Right ventricle myocardium inferior (tissue), 1 donor: ENCODE measurements around the gene CDON. TPM values are rescaled to one million over a fixed set of nuclear protein-coding genes. Genes with fewer than 3 reads are reported as not detected.

Source experiments
- ATAC-seq: fragments of 200-7000 bp; cut with Tn5 transposase; one replicate; pipeline ENCODE4 v1.9.1; 2020; ENCODE audit warnings: mild to moderate bottlenecking, moderate library complexity
- DNase-seq: peaks from one replicate; pipeline ENCODE4 v3.0.0; 2021; ENCODE audit errors: missing footprints
- intact Hi-C: fragments of 100-400 bp; cut with DNase I; formaldehyde crosslinking; loops from one replicate; pipeline ENCODE4 v1.11.0; 2022
- long read RNA-seq: library from polyadenylated mRNA; unstranded; transcript quantifications from one replicate; pipeline ENCODE4 v2.0.0, GENCODE V29; 2021
- total RNA-seq: library from RNA; stranded (reverse); fragmentation: NEBNext Ultra II Directional; extraction: Animal tissue kit (Norgen Biotek cat#: 25700); gene quantifications from one replicate; pipeline ENCODE4 v1.2.1, GENCODE V29; 2021
- donor health status: DM: no; HTN: yes; CAD: no; lungs with severe emphysema.

Gene CDON
- 18.6 TPM for total RNA-seq
- long read RNA-seq, partial matches to known transcripts = 1 of 1 reads
- long read RNA-seq, other reads (novel, unspliced or antisense) = 0 of 1 reads

- intact Hi-C loops = loop anchor here (2.0 to 5.0 kb wide), 4 partner anchors 50 to 149 kb away; partner anchors contain the start of genes FAM118B and RPUSD4
- DNase-seq (peak; percentile 94), ATAC-seq (peak; percentile 99)
Observed at GRCh38 chr11:126062679-126063506, at the start of gene CDON. Gene CDON (minus strand): TSS chr11:126062866. CDS start chr11:126023476, 39,390 bp downstream.

GRCh38 chr11:126111458-126112116 lies 48.9 kb upstream of the CDON start:
- no peak for ATAC-seq
- DNase-seq = no peak
- intact Hi-C loops = loop anchor here (2.0 to 10.0 kb wide), 2 partner anchors 49 to 93 kb away; partner anchors contain the start of gene CDON

GRCh38 chr11:126109941-126110731 lies 47.5 kb upstream of the CDON start:
- DNase-seq = no peak
- intact Hi-C loops = loop anchor here (10.0 kb wide), 1 partner anchor 95 kb away; no protein-coding TSS in a partner anchor
- no peak for ATAC-seq

DNA sequence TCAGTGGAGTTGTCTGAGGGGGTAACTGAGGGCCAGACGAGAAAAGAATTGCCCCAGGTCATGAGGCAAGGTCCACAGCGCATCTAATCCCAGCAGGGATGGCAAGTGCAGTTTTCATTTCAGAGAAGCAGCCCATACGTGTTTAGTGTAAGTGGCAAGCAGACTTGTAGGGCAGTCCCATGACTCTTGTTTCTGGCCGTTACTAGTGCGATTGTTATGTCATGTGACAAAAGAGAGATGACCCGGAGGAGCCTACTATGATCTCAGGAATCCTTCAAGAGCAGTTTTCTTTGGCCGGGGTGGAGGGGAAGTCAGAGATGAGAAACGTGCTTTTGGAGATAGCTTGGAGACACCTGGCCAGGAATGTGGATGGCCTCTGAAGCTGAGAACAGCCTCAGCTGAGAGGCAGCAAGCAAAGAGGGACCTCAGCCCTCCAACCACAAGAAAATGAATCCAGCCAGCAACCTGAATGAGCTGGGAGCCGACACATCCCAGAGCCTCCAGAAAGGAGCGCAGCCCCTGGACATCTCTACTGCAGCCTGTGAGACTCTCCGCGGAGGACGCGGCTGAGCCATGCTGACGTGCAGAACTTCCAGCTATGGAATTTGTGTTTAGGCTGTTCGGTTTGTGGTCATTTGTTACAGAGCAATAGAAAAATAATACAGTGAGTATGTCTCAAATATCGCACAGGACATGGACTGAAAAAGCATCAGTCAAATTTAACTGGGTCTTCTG lies 44.1 kb upstream of the CDON start:
- intact Hi-C loops = no loop called here
- DNase-seq (no peak), ATAC-seq (no peak)

GRCh38 chr11:126105748-126106080 lies 43.0 kb upstream of the CDON start:
- intact Hi-C loops = no loop called here
- no peak for ATAC-seq
- peak; percentile 62 for DNase-seq

DNA sequence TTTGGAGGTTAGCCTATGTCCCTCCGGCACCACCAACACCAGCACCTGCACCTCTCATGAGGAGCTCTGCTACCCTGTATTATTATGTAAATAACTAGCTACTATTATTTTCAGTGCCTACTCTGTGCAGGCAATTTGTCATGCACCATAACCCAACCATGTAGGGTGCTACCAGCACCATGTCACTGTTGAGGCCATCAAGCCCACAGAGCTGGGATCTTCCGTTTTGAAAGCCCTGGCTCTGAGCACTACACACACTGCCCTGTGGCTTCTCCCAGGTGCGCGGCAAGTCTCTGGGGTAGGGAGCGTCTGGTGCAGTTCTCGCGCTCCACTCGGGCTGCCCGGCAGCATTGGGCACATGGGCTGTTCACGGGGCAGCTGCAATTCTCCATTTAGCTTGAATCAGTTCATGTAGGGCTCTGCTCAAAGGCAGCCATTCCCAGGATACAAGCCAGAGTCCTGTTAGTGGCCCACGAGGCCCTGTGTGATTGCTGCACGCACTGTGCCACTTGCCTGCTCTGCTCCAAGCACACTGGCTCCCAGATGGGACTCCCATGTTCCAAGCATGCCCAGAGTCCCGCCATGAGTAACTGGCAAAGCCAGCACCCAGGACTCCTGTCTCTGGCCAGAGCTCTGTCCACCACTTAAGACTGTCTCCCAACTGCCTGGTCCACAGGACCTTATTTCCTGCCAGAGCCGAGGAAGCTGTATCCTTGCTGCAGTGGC lies 42.5 kb upstream of the CDON start:
- ATAC-seq (no peak), DNase-seq (no peak)
- intact Hi-C loops = no loop called here

GRCh38 chr11:126104420-126104819 lies 41.8 kb upstream of the CDON start:
- DNase-seq (no peak), ATAC-seq (no peak)
- intact Hi-C loops = no loop called here

GRCh38 chr11:126103150-126103549 lies 40.5 kb upstream of the CDON start:
- ATAC-seq = no peak
- intact Hi-C loops = no loop called here
- no peak for DNase-seq

DNA sequence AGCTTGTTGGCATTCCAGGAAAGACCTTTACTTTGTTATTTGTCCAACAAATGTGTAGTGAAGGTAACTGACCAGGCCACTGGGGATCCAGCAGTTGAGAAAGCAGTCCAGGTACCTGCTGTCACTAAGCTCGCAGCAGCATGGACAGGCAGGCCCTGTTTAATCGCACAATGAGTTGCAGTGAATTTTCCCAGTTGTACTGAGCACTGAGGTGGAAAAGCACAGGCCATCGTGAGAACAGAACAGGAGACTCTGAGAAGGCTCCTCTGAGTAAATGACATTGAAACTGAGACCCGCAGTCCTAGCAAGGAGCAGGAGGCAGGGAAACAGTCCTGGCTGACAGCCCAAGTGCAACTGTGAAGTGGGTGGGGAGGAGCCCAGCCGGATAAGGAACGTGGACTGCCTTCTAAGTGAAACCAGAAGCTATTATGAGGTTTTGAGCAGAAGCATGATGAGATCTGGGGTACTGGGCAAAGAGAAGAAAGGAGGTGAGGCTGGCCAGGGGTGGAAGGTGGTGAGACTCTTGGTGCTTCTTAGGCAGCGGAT lies 39.8 kb upstream of the CDON start:
- intact Hi-C loops = no loop called here
- ATAC-seq = peak; percentile 70
- DNase-seq = no peak

DNA sequence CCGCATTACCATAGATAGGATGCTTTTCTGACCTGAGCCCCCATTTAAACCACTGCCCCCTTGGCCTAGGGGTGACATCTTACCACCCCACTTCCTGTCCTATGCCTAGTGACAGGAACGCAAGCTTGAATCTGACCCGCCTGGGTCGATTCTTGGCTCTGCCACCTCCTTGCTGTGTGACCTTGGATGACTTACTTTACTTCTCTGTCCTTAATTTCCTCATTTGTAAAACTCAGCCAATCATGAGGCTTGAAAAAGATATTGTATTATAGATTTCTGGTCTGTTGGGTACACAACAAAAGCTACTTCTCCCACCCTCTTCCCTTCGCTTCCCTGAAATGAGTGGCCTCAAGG lies 39.2 kb upstream of the CDON start:
- DNase-seq = no peak
- no peak for ATAC-seq
- intact Hi-C loops = no loop called here

- ATAC-seq (no peak), DNase-seq (no peak)
- intact Hi-C loops = no loop called here
Observed at GRCh38 chr11:126101251-126101929, 38.7 kb upstream of the CDON start.

GRCh38 chr11:126100716-126101115 lies 38.0 kb upstream of the CDON start:
- DNase-seq (no peak), ATAC-seq (no peak)
- intact Hi-C loops = no loop called here

DNA sequence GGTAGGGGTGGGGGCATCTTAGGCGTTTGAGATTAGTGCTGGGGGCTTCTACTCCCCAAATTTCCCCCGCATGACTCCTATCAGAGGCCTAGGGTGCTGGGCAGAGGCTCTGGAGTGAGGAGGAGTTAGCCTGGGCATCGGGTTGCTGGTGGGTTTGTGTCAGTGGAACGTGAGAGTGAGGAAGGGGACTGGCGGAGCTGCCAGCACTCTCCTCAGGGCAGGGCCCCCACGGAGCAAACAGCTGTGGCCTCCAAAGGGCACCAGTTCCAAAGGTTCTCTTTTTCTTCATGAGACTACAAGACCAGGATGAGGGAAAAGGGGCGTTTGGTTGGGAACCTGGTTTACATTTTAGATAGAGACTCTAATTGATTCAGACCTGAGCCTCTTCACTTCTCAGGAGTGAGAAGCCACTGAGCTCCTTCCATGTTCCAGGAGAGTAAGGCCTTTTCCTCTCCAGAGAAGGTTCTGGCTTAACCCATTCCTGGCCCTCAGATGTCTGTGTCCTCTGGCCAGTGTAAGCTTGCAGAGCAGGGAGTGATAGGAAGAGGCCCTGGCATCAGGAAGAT lies 35.6 kb upstream of the CDON start:
- ATAC-seq = no peak
- DNase-seq = no peak
- intact Hi-C loops = no loop called here

DNA sequence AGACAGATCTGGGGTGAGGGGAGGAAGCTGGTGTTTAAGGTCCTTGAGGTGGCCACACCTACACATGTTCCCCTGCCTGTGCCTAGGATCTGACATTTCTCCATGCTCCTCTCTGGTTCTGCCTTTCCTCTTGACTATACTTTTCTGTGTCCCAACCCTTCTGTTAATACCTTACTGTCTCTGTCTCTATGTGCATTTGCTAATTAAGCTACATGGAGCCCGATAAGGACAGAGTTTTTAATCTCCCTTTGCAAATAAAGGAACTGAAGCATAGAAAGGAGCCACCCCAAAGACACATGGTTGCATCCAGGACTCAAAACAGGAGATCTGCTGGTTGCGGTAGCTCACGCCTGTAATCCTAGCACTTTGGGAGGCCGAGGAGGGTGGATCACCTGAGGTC lies 33.1 kb upstream of the CDON start:
- DNase-seq = no peak
- intact Hi-C loops = no loop called here

DNA sequence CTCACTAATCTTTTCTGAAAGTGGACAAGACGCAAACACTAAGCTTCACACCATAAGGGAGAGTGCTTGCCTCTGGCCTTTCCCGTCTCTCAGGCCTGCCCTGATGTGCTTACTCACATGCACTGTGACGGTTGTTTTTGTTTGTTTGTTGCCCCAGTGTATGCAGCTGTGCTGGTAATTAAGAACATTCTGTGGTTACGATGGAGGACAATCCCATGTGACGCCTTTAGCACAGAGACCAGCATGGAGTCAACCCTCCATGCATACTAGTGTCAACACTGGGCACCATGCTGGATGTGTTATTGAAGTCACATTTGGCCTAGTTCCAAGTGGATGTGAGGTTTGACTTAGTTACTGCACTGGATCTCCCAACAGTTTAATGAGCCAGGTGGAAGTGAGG lies 27.8 kb upstream of the CDON start:
- ATAC-seq = no peak
- DNase-seq = no peak
- intact Hi-C loops = no loop called here

More for the DNA sequence above, 33.1 kb upstream of the CDON start:
- no peak for ATAC-seq

- ATAC-seq = no peak
- intact Hi-C loops = no loop called here
- no peak for DNase-seq
Observed at GRCh38 chr11:126088999-126089398, 26.3 kb upstream of the CDON start.

GRCh38 chr11:126086248-126086647 lies 23.6 kb upstream of the CDON start:
- intact Hi-C loops = no loop called here
- ATAC-seq (no peak), DNase-seq (no peak)
